SK-N-MC (cell line): ENCODE data around the gene ESR1.

ENCODE experiments used
- DNase-seq: peaks from one replicate; pipeline ENCODE4 v3.0.0-alpha.2; 2011; ENCODE audit warnings: low read depth, low spot score
- H3K27ac ChIP-seq: fragments of 200-600 bp; sonication (generic); 2 replicates; pipeline ENCODE4 v1.5.1; 2016; ENCODE audit warnings: mixed run types
- H3K36me3 ChIP-seq: fragments of 200-600 bp; sonication (generic); 2 replicates; pipeline ENCODE4 v1.6.1; 2017; ENCODE audit warnings: antibody characterized with exemption, low read length, mixed read lengths; ENCODE audit not compliant: insufficient read depth
- H3K4me3 ChIP-seq: fragments of 200-600 bp; sonication (generic); 2 replicates; pipeline ENCODE4 v1.5.1; 2016
- H3K9ac ChIP-seq: fragments of 200-600 bp; sonication (generic); 2 replicates; pipeline ENCODE4 v1.8.0; 2017; ENCODE audit warnings: mixed run types, mixed read lengths; ENCODE audit not compliant: insufficient read length
- H3K9me3 ChIP-seq: fragments of 200-600 bp; sonication (generic); 2 replicates; pipeline ENCODE4 v1.6.1; 2017; ENCODE audit warnings: low read depth, mild to moderate bottlenecking, antibody characterized with exemption, low read length, moderate library complexity, mixed read lengths
- EZH2 ChIP-seq: fragments of 200-600 bp; sonication (generic); IDR thresholded peaks from one replicate; pipeline ENCODE4 v1.6.1; 2017; ENCODE audit warnings: antibody characterized with exemption
- FOXP2 ChIP-seq: optimal IDR thresholded peaks from 2 replicates; pipeline ENCODE3; 2011; ENCODE audit warnings: mild to moderate bottlenecking, moderate library complexity; ENCODE audit not compliant: insufficient read depth; ENCODE audit errors: extremely low read length, control extremely low read depth
- POLR2AphosphoS5 ChIP-seq: IDR thresholded peaks from 2 replicates; pipeline ENCODE4 v1.6.1; 2012; ENCODE audit warnings: mild to moderate bottlenecking, low read depth, low read length, borderline replicate concordance

ESR1 gene

GRCh38 chr6:151807513-151808370 lies at the start of gene ESR1:
Gene ESR1 (plus strand): TSS chr6:151807682. CDS start chr6:151807913, 231 bp downstream.
- Histone ChIP-seq H3K36me3 (no peaks in the 10 kb centered on the region), H3K9ac (no peak within 1 kb of the TSS), H3K9me3 (no peaks in the 10 kb centered on the region), H3K4me3 (peak within 1 kb of the TSS; percentile 39; the same call in 1 of the 2 replicates), H3K27ac (no peak within 1 kb of the TSS)
- TF ChIP-seq POLR2AphosphoS5 = no peak
- TF ChIP-seq EZH2 = peak; percentile 42
- TF ChIP-seq FOXP2 = no peak
- DNase-seq = no peak

- TF ChIP-seq POLR2AphosphoS5 = no peak
- TF ChIP-seq FOXP2 = no peak
- no peak for TF ChIP-seq EZH2
- H3K9me3 ChIP-seq = no peaks in the 10 kb centered on the region
- no peak overlapping the region for H3K9ac ChIP-seq
- no peak overlapping the region for H3K4me3 ChIP-seq
- DNase-seq = no peak
- no peak overlapping the region for H3K27ac ChIP-seq
- H3K36me3 ChIP-seq = no peaks in the 10 kb centered on the region
These were observed 47.0 kb upstream of the ESR1 start for GRCh38 chr6:151760486-151760885.

- Histone ChIP-seq H3K27ac (no peak overlapping the region), H3K9ac (no peak overlapping the region), H3K4me3 (no peak overlapping the region), H3K9me3 (no peaks in the 10 kb centered on the region), H3K36me3 (no peaks in the 10 kb centered on the region)
- DNase-seq = no peak
- TF ChIP-seq POLR2AphosphoS5 (no peak), EZH2 (no peak), FOXP2 (no peak)
These were observed 45.6 kb upstream of the ESR1 start for GRCh38 chr6:151761851-151762250.

GRCh38 chr6:151762817-151763216 lies 44.7 kb upstream of the ESR1 start:
- no peak overlapping the region for H3K27ac ChIP-seq

GRCh38 chr6:151763303-151763702 lies 44.2 kb upstream of the ESR1 start:
- no peak overlapping the region for H3K9ac ChIP-seq
- no peak overlapping the region for H3K27ac ChIP-seq
- no peak for DNase-seq
- H3K36me3 ChIP-seq = no peaks in the 10 kb centered on the region
- no peaks in the 10 kb centered on the region for H3K9me3 ChIP-seq
- TF ChIP-seq EZH2 = no peak
- TF ChIP-seq POLR2AphosphoS5 = no peak
- TF ChIP-seq FOXP2 = no peak
- H3K4me3 ChIP-seq = peak overlapping the region; percentile 46

More at GRCh38 chr6:151762817-151763216, 44.7 kb upstream of the ESR1 start:
- DNase-seq = no peak
- Histone ChIP-seq H3K4me3 (no peak overlapping the region), H3K36me3 (no peaks in the 10 kb centered on the region), H3K9ac (no peak overlapping the region), H3K9me3 (no peaks in the 10 kb centered on the region)
- TF ChIP-seq POLR2AphosphoS5 = no peak
- no peak for TF ChIP-seq EZH2
- no peak for TF ChIP-seq FOXP2

- DNase-seq = no peak
- Histone ChIP-seq H3K36me3 (no peaks in the 10 kb centered on the region), H3K9ac (no peak overlapping the region), H3K27ac (no peak overlapping the region), H3K9me3 (no peaks in the 10 kb centered on the region), H3K4me3 (no peak overlapping the region)
- TF ChIP-seq EZH2 (no peak), FOXP2 (no peak), POLR2AphosphoS5 (no peak)
These were observed 43.4 kb upstream of the ESR1 start for GRCh38 chr6:151763938-151764680.

- Histone ChIP-seq H3K9ac (no peak overlapping the region), H3K9me3 (no peaks in the 10 kb centered on the region), H3K4me3 (no peak overlapping the region), H3K27ac (no peak overlapping the region), H3K36me3 (no peaks in the 10 kb centered on the region)
- no peak for TF ChIP-seq FOXP2
- no peak for TF ChIP-seq EZH2
- DNase-seq = peak; percentile 32
These were observed 42.0 kb upstream of the ESR1 start for GRCh38 chr6:151765444-151765886.

- Histone ChIP-seq H3K27ac (no peak overlapping the region), H3K9me3 (no peaks in the 10 kb centered on the region)
- TF ChIP-seq EZH2 = no peak
- no peak for TF ChIP-seq POLR2AphosphoS5
- no peak for TF ChIP-seq FOXP2
These were observed 35.0 kb upstream of the ESR1 start for GRCh38 chr6:151772446-151772845.

More at GRCh38 chr6:151772446-151772845, 35.0 kb upstream of the ESR1 start:
- Histone ChIP-seq H3K36me3 (no peaks in the 10 kb centered on the region), H3K9ac (no peak overlapping the region), H3K4me3 (no peak overlapping the region)
- no peak for DNase-seq
